DND-41 (cell line): ENCODE measurements around the gene GPR32.
A peak's percentile ranks its signal among the peaks of the same experiment; 100 is the strongest.

ENCODE experiments used
- ATAC-seq: fragments of 200-7000 bp; cut with Tn5 transposase; 3 replicates; pipeline ENCODE4 v1.9.1; 2021; ENCODE audit warnings: low read depth; ENCODE audit not compliant: insufficient read depth
- DNase-seq: peaks from one replicate; pipeline ENCODE4 v3.0.0-alpha.2; 2020
- H2AFZ ChIP-seq: 2 replicates; pipeline ENCODE4 v1.6.0; 2012; ENCODE audit warnings: low read depth, low read length
- H3K27ac ChIP-seq: 2 replicates; pipeline ENCODE4 v1.5.1; 2012; ENCODE audit warnings: low read length, inconsistent platforms
- H3K27me3 ChIP-seq: fragments of 200-600 bp; sonication (generic); 2 replicates; pipeline ENCODE4 v1.6.0; 2012; ENCODE audit warnings: low read length, mild to moderate bottlenecking, inconsistent platforms; ENCODE audit not compliant: insufficient read depth, poor library complexity
- H3K36me3 ChIP-seq: 2 replicates; pipeline ENCODE4 v1.5.1; 2012; ENCODE audit warnings: low read length, inconsistent platforms; ENCODE audit not compliant: insufficient read depth
- H3K4me1 ChIP-seq: 2 replicates; pipeline ENCODE4 v1.5.1; 2012; ENCODE audit warnings: mild to moderate bottlenecking, low read length; ENCODE audit not compliant: insufficient read depth
- H3K4me2 ChIP-seq: 2 replicates; pipeline ENCODE4 v1.6.0; 2012; ENCODE audit warnings: mild to moderate bottlenecking, moderate library complexity, low read length, inconsistent platforms; ENCODE audit not compliant: insufficient read depth
- H3K4me3 ChIP-seq, 2 experiments: fragments of 200-600 bp in 1 of 2; shearing (Covaris generic) in 1 of 2; 2 replicates each; pipeline ENCODE4 v1.5.1; 2012 to 2016; ENCODE audit warnings: inconsistent platforms in 2 of 2, low read length in 2 of 2, mild to moderate bottlenecking in 2 of 2, low read depth in 1 of 2, moderate library complexity in 1 of 2
- H3K79me2 ChIP-seq: 2 replicates; pipeline ENCODE4 v1.6.0; 2012; ENCODE audit warnings: low read length, inconsistent platforms; ENCODE audit not compliant: insufficient read depth
- H3K9ac ChIP-seq: 2 replicates; pipeline ENCODE4 v1.6.0; 2012; ENCODE audit warnings: low read depth, mild to moderate bottlenecking, inconsistent platforms, low read length, moderate library complexity
- H3K9me3 ChIP-seq: 2 replicates; pipeline ENCODE4 v1.5.1; 2012; ENCODE audit warnings: low read length, moderate library complexity, mild to moderate bottlenecking, inconsistent platforms; ENCODE audit not compliant: insufficient read depth, severe bottlenecking
- H4K20me1 ChIP-seq: 2 replicates; pipeline ENCODE4 v1.6.0; 2012; ENCODE audit warnings: low read length; ENCODE audit not compliant: insufficient read depth
- EZH2 ChIP-seq: IDR thresholded peaks from 3 replicates; pipeline ENCODE4 v1.6.1; 2012; ENCODE audit warnings: borderline replicate concordance, low read depth, mild to moderate bottlenecking, moderate library complexity, low read length, inconsistent platforms; ENCODE audit not compliant: severe bottlenecking
- TF ChIP-seq, protein P1 (sequence below): IDR thresholded peaks from 2 replicates; pipeline ENCODE4 v1.5.1; 2012; ENCODE audit warnings: borderline replicate concordance, low read length, moderate library complexity, mild to moderate bottlenecking; ENCODE audit not compliant: poor library complexity, severe bottlenecking; ENCODE audit errors: extremely low read depth

GPR32 gene

DNA sequence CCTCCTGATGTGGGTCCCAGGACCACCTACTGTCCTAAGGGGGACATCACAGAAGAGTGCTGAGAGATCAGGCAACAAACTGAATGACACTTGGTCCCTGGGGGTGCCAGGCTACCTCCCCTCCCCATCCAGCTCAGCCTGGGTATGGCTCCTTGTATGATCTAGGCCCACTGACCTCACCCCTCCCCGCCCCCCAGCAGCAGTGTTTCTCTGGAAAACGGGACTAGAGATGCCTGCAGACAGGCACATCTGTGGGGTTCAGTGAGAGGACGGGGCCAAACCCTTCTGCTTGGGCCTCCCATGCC lies 29.2 kb downstream of the GPR32 start:
- Histone ChIP-seq H3K4me1 (peaks cover 29% of the 10 kb centered on the region), H3K9me3 (no peaks in the 10 kb centered on the region), H3K36me3 (peaks cover 84% of the 10 kb centered on the region)

DNA sequence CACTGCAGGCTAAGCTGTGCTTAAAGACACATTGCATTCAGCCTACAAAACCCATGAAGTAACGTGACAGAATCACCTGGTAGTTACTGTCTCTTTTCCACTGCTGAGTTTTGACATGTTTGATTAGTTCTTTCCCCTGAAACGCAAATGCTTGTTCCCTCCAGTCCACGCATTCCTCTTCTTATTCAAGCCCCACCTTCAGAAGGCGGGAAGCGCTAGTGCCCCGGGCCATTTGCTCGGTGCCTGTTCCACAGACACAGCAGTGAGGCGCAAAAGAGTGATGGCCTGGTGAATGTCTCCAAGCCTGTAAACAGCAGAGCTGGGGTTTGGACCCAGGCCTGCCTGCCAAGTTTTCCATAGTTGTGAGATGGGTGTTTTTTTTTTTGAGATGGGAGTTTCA lies 30.8 kb downstream of the GPR32 start:
- TF ChIP-seq EZH2 = no peak
- TF ChIP-seq, protein P1, sequence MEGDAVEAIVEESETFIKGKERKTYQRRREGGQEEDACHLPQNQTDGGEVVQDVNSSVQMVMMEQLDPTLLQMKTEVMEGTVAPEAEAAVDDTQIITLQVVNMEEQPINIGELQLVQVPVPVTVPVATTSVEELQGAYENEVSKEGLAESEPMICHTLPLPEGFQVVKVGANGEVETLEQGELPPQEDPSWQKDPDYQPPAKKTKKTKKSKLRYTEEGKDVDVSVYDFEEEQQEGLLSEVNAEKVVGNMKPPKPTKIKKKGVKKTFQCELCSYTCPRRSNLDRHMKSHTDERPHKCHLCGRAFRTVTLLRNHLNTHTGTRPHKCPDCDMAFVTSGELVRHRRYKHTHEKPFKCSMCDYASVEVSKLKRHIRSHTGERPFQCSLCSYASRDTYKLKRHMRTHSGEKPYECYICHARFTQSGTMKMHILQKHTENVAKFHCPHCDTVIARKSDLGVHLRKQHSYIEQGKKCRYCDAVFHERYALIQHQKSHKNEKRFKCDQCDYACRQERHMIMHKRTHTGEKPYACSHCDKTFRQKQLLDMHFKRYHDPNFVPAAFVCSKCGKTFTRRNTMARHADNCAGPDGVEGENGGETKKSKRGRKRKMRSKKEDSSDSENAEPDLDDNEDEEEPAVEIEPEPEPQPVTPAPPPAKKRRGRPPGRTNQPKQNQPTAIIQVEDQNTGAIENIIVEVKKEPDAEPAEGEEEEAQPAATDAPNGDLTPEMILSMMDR = no peak
- peaks cover 39% of the 10 kb centered on the region for H3K4me1 ChIP-seq
- DNase-seq (no peak), ATAC-seq (no peak)
- no peak overlapping the region for H3K9ac ChIP-seq
- H3K36me3 ChIP-seq = peaks cover 74% of the 10 kb centered on the region
- H3K4me2 ChIP-seq = peak overlapping the region; percentile 35
- peaks cover 74% of the 10 kb centered on the region for H3K79me2 ChIP-seq
- H2AFZ ChIP-seq = no peak overlapping the region
- 0 out of 4 replicates have a peak overlapping the region, but pooled peaks of 1 of the 2 experiments have one; percentile 17 for H3K4me3 ChIP-seq
- peaks cover 75% of the 10 kb centered on the region for H4K20me1 ChIP-seq
- H3K27me3 ChIP-seq = no peaks in the 10 kb centered on the region
- H3K9me3 ChIP-seq = no peaks in the 10 kb centered on the region
- H3K27ac ChIP-seq = no peak overlapping the region

More for the DNA sequence above, 29.2 kb downstream of the GPR32 start:
- Histone ChIP-seq H3K27me3 (no peaks in the 10 kb centered on the region), H3K4me3 (no peak overlapping the region), H4K20me1 (peaks cover 91% of the 10 kb centered on the region), H3K79me2 (peaks cover 69% of the 10 kb centered on the region), H3K27ac (no peak overlapping the region), H2AFZ (no peak overlapping the region), H3K4me2 (no peak overlapping the region; the same call in 1 of the 2 replicates), H3K9ac (no peak overlapping the region)
- ATAC-seq (no peak), DNase-seq (no peak)
- TF ChIP-seq EZH2 = no peak
- TF ChIP-seq, protein P1 = no peak

DNA sequence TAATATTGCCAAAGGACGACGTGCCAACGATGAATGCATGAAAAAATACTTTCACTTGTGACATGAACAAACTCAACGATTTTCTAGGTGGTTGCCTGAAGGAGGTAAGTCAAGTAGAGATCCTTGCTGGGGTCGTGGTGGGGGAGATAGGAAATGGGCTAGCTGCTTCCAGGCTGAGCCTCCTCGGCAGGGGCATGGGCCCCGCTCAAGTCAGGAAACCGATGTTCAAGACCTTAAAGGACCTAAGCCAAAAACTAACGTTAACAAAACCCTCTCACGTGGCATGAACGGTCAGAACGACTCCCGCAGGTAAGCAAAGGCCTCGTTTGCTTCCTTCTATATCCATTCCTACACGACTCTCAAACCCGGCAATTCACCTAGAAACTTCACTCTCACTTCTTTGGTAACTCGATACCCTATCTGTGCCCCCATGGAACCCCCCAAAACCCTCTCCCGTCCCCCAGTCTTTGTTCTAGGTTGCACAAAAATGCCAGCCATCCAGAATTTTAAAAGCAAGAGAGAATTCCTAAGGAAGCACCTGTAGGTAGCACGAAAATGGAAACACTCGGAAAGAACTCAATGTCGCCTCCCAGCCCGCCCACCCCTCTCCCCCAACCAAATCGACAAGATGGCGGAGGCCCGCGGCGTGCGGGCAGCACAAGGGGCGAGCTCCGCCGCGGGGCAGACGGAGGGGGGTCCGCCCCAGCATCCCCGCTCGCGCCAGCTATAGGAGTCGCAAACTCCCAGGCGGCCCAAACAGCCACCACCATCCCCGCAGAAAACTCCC lies 33.6 kb downstream of the GPR32 start:
- H3K27ac ChIP-seq = peak overlapping the region; percentile 99
- DNase-seq (no peak), ATAC-seq (peak; percentile 48)
- H3K4me1 ChIP-seq = peaks cover 39% of the 10 kb centered on the region
- peaks cover 48% of the 10 kb centered on the region for H4K20me1 ChIP-seq
- H3K9me3 ChIP-seq = no peaks in the 10 kb centered on the region
- peak overlapping the region; percentile 80 to 98 for H3K4me3 ChIP-seq
- peak overlapping the region; percentile 80 for H3K4me2 ChIP-seq
- H3K79me2 ChIP-seq = peaks cover 58% of the 10 kb centered on the region
- H3K27me3 ChIP-seq = no peaks in the 10 kb centered on the region
- H3K36me3 ChIP-seq = peaks cover 46% of the 10 kb centered on the region
- H2AFZ ChIP-seq = peak overlapping the region; percentile 91
- TF ChIP-seq EZH2 = no peak
- TF ChIP-seq, protein P1 = no peak
- peak overlapping the region; percentile 98 for H3K9ac ChIP-seq
